ENCODE data around the gene GRID2. TPM values are rescaled to one million over a fixed set of nuclear protein-coding genes. Genes with fewer than 3 reads are reported as not detected.

GRID2 gene
- total and polyA plus RNA-seq, 10 of the 15 experiments (the other 5 are each of a cell fraction or from before 2014, with no cell fraction given), result not detected

GRCh38 chr4:92535599-92535998 lies 231.8 kb downstream of the GRID2 start:
- 42% methylated on average over 12 of the region's 12 CpGs for WGBS (ENCODE audit: insufficient coverage, insufficient replicate concordance, low lambda C conversion rate, missing lambda C conversion rate)
- TF ChIP-seq CHD1 (IDR thresholded peaks at IDR 0.05; ENCODE audit: low read depth, low read length) (no peak), CUX1 (IDR thresholded peaks at IDR 0.05; ENCODE audit: insufficient replicate concordance, low read depth, low read length) (no peak), USF1 (IDR thresholded peaks at IDR 0.05; ENCODE audit: borderline replicate concordance, extremely low read length, insufficient read depth, low read depth, low read length) (no peak), CEBPZ (IDR thresholded peaks at IDR 0.05; ENCODE audit: low read depth, low read length) (no peak), IRF5 (IDR thresholded peaks at IDR 0.05; ENCODE audit: borderline replicate concordance) (no peak), NFIC (IDR thresholded peaks at IDR 0.05; ENCODE audit: low read depth, low read length) (no peak), MLLT1 (IDR thresholded peaks at IDR 0.05) (no peak), NR2C1 (IDR thresholded peaks at IDR 0.05) (no peak), MTA2 (IDR thresholded peaks at IDR 0.05; ENCODE audit: low read depth) (no peak), NR2F1 (conservative IDR thresholded peaks at IDR 0.05) (no peak), POLR2A (IDR thresholded peaks at IDR 0.05; ENCODE audit: low read depth, low read length) (no peak), TCF3 (IDR thresholded peaks at IDR 0.05; ENCODE audit: borderline replicate concordance, insufficient read depth, low read depth, low read length) (no peak), BRCA1 (IDR thresholded peaks at IDR 0.05; ENCODE audit: low read depth, low read length) (no peak)

More at GRCh38 chr4:92535599-92535998, 231.8 kb downstream of the GRID2 start:
- H3K27ac ChIP-seq (ENCODE audit: control insufficient read depth, insufficient read depth), result no peak overlapping the region
- H4K20me1 ChIP-seq (ENCODE audit: control insufficient read depth, insufficient read depth), result no peaks in the 10 kb centered on the region
- no peaks in the 10 kb centered on the region for H3K9me3 ChIP-seq (replicated peaks; ENCODE audit: control insufficient read depth, insufficient read depth, low read length)
- H2AFZ ChIP-seq (ENCODE audit: control insufficient read depth, low read depth, low read length), result no peak overlapping the region
- H3K27me3 ChIP-seq (replicated peaks in 1 of 2; ENCODE audit: control insufficient read depth in 2 of 2, insufficient read depth in 2 of 2, low read length in 1 of 2), result no peaks in the 10 kb centered on the region
- ChIA-PET CTCF (no interaction called here), SMC1A (ENCODE audit: uncharacterized antibody, unreplicated experiment) (interaction anchor here (2.0 kb wide), 1 partner anchor 10 kb away, joined by 4 read pairs; no protein-coding TSS in a partner anchor), POLR2A (no interaction called here), RAD21 (ENCODE audit: unreplicated experiment) (no interaction called here)
- no peaks in the 10 kb centered on the region for H3K79me2 ChIP-seq (ENCODE audit: control insufficient read depth, insufficient read depth, low read length)
- intact Hi-C loops (cut with micrococcal nuclease; ENCODE audit: unreplicated experiment) (no loop called here), in situ Hi-C loops (cut with MboI) (no loop called here)
- H3K4me1 ChIP-seq (ENCODE audit: control insufficient read depth, insufficient read depth, low read length), result no peaks in the 10 kb centered on the region
- H3K36me3 ChIP-seq (ENCODE audit: control insufficient read depth in 2 of 2, insufficient read depth in 2 of 2, low read length in 1 of 2), result no peaks in the 10 kb centered on the region
- BruUV-seq (replicated peaks), result no TSS peak
- no peak for ATAC-seq
- no peak overlapping the region for H3K4me3 ChIP-seq
- FAIRE-seq, result no peak
- H3K4me2 ChIP-seq (ENCODE audit: control insufficient read depth, insufficient read depth), result no peak overlapping the region
- H3K9ac ChIP-seq (ENCODE audit: control insufficient read depth, insufficient read depth, low read length), result no peak overlapping the region
- DNase-seq (ENCODE audit: low read depth, low spot score), result no peak

Data from GM12878 (cell line).